PC-3 (cell line): Measurements from ENCODE around the gene REV1. TPM values are rescaled to one million over a fixed set of nuclear protein-coding genes. Genes with fewer than 3 reads are reported as not detected.
A peak's percentile ranks its signal among the peaks of the same experiment; 100 is the strongest.

Experiments
- ATAC-seq: fragments of 200-7000 bp; cut with Tn5 transposase; 2 replicates; pipeline ENCODE4 v1.9.1; 2020; ENCODE audit warnings: mild to moderate bottlenecking, moderate library complexity
- BruUV-seq: library from RNA; stranded (reverse); fragments of 400-500 nt; replicated peaks from 2 replicates; lab custom pipeline; 2021; lab: Mats Ljungman, UMichigan
- CTCF ChIA-PET: fragments of 300-600 bp; sonication (Branson Sonifier 250); formaldehyde crosslinking; loops from one replicate; lab custom pipeline; 2022; ENCODE audit warnings: antibody characterized with exemption; lab: Charles Lee
- POLR2A ChIA-PET: fragments of 300-600 bp; sonication (Branson Sonifier 250); formaldehyde crosslinking; loops from one replicate; lab custom pipeline; 2022; ENCODE audit warnings: antibody characterized with exemption; ENCODE audit not compliant: unreplicated experiment; lab: Charles Lee
- DNase-seq: peaks from one replicate; pipeline ENCODE4 v3.0.0-alpha.2; 2015
- H2AFZ ChIP-seq: fragments of 300-600 bp; sonication (generic); 2 replicates; pipeline ENCODE4 v1.6.0; 2016; ENCODE audit warnings: antibody characterized with exemption, low read length
- H3F3A ChIP-seq: fragments of 300-600 bp; sonication (generic); one replicate; pipeline ENCODE4 v1.6.0; 2017; ENCODE audit warnings: antibody characterized with exemption, low read length, control low read depth, mild to moderate bottlenecking; ENCODE audit not compliant: unreplicated experiment
- H3K27ac ChIP-seq: fragments of 300-600 bp; sonication (generic); 2 replicates; pipeline ENCODE4 v1.5.1; 2016; ENCODE audit warnings: mild to moderate bottlenecking, low read length
- H3K27me3 ChIP-seq: fragments of 300-600 bp; sonication (generic); 2 replicates; pipeline ENCODE4 v1.6.1; 2016; ENCODE audit warnings: low read length, mixed read lengths
- H3K36me3 ChIP-seq: fragments of 300-600 bp; sonication (generic); 2 replicates; pipeline ENCODE4 v1.6.1; 2016; ENCODE audit warnings: low read depth, mixed run types, low read length, mixed read lengths
- H3K4me1 ChIP-seq: fragments of 300-600 bp; sonication (generic); 2 replicates; pipeline ENCODE4 v1.5.1; 2016; ENCODE audit warnings: low read length; ENCODE audit not compliant: insufficient read depth
- H3K4me2 ChIP-seq: fragments of 300-600 bp; sonication (generic); 2 replicates; pipeline ENCODE4 v1.6.0; 2016; ENCODE audit warnings: low read length
- H3K4me3 ChIP-seq: fragments of 300-600 bp; sonication (generic); 2 replicates; pipeline ENCODE4 v1.5.1; 2016; ENCODE audit warnings: mild to moderate bottlenecking, low read length, mixed read lengths
- H3K79me2 ChIP-seq: fragments of 300-600 bp; sonication (generic); 2 replicates; pipeline ENCODE4 v1.6.1; 2017; ENCODE audit warnings: low read length, mixed read lengths
- H3K9ac ChIP-seq: fragments of 300-600 bp; sonication (generic); 2 replicates; pipeline ENCODE4 v1.6.0; 2016; ENCODE audit warnings: mild to moderate bottlenecking, low read length
- H3K9me2 ChIP-seq: fragments of 300-600 bp; sonication (generic); replicated peaks from 2 replicates; pipeline ENCODE4 v1.6.1; 2016; ENCODE audit warnings: mixed run types, low read length, mixed read lengths
- H3K9me3 ChIP-seq: fragments of 300-600 bp; sonication (generic); 2 replicates; pipeline ENCODE4 v1.6.1; 2016; ENCODE audit warnings: low read length, mixed read lengths
- H4K20me1 ChIP-seq: fragments of 300-600 bp; sonication (generic); 2 replicates; pipeline ENCODE4 v1.6.1; 2016; ENCODE audit warnings: low read length, mixed read lengths
- EZH2 ChIP-seq: fragments of 300-600 bp; sonication (generic); IDR thresholded peaks from one replicate; pipeline ENCODE4 v1.6.1; 2017; ENCODE audit warnings: antibody characterized with exemption, mild to moderate bottlenecking, low read length; ENCODE audit not compliant: unreplicated experiment
- EZH2phosphoT487 ChIP-seq: fragments of 300-600 bp; sonication (generic); IDR thresholded peaks from 2 replicates; pipeline ENCODE4 v1.6.1; 2018; ENCODE audit warnings: mild to moderate bottlenecking, antibody characterized with exemption, low read length, borderline replicate concordance
- intact Hi-C: fragments of 100-400 bp; cut with micrococcal nuclease; formaldehyde crosslinking; loops from 2 replicates; pipeline ENCODE4 v1.9.0; 2023
- total RNA-seq: library from RNA; depleted of rRNA; stranded (reverse); fragments of >200 nt; gene quantifications from 2 replicates; pipeline ENCODE4 v1.2.3, GENCODE V29; 2014
- TF ChIP-seq, protein P1 (sequence below): fragments of 300-600 bp; sonication (generic); conservative IDR thresholded peaks from 2 replicates; pipeline ENCODE4 v1.5.1; 2017; ENCODE audit warnings: antibody characterized with exemption, low read depth, mild to moderate bottlenecking, low read length

Gene REV1
- total RNA-seq, 1 experiment from 2014 or later: 17.9 TPM

DNA sequence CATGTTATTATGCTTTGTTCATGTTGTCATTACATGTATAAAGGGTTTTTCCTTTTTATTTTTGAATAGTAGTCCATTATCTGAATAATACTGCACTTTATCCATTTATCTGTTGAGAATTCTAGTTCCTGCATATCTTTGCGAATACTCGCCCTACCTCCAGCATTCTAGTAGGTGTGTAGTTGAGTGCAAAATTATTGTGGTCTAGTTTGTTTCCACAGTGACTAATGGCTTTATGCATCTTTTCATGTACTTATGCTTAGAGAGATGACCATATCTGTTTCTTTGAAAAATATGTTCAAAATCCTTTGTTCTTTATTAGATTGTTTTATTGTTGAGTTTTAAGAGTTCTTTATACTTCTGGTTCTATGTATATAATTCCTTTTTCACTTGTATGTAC, 103.8 kb downstream of the REV1 start:
- no peaks in the 10 kb centered on the region for H3K27me3 ChIP-seq
- no peak overlapping the region for H2AFZ ChIP-seq
- CTCF ChIA-PET: no interaction called here
- no peaks in the 10 kb centered on the region for H3K9me3 ChIP-seq
- H3F3A ChIP-seq: no peaks in the 10 kb centered on the region
- peak; percentile 55 for DNase-seq
- peak; percentile 98 for ATAC-seq
- no peaks in the 10 kb centered on the region for H4K20me1 ChIP-seq
- 0 out of 2 replicates have a peak, but pooled peaks cover 4% of the 10 kb centered on the region for H3K79me2 ChIP-seq
- no peak overlapping the region for H3K4me2 ChIP-seq
- no peak overlapping the region for H3K27ac ChIP-seq
- H3K4me3 ChIP-seq: no peak overlapping the region
- H3K9me2 ChIP-seq: no peaks in the 10 kb centered on the region
- no peak for TF ChIP-seq EZH2
- TF ChIP-seq EZH2phosphoT487: no peak
- TF ChIP-seq, protein P1, sequence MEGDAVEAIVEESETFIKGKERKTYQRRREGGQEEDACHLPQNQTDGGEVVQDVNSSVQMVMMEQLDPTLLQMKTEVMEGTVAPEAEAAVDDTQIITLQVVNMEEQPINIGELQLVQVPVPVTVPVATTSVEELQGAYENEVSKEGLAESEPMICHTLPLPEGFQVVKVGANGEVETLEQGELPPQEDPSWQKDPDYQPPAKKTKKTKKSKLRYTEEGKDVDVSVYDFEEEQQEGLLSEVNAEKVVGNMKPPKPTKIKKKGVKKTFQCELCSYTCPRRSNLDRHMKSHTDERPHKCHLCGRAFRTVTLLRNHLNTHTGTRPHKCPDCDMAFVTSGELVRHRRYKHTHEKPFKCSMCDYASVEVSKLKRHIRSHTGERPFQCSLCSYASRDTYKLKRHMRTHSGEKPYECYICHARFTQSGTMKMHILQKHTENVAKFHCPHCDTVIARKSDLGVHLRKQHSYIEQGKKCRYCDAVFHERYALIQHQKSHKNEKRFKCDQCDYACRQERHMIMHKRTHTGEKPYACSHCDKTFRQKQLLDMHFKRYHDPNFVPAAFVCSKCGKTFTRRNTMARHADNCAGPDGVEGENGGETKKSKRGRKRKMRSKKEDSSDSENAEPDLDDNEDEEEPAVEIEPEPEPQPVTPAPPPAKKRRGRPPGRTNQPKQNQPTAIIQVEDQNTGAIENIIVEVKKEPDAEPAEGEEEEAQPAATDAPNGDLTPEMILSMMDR: no peak
- POLR2A ChIA-PET: no interaction called here
- H3K4me1 ChIP-seq: peaks cover 9% of the 10 kb centered on the region; the same call in 1 of the 2 replicates
- intact Hi-C loops: no loop called here
- H3K36me3 ChIP-seq: peaks cover 46% of the 10 kb centered on the region
- no peak overlapping the region for H3K9ac ChIP-seq
- no TSS peak for BruUV-seq

DNA sequence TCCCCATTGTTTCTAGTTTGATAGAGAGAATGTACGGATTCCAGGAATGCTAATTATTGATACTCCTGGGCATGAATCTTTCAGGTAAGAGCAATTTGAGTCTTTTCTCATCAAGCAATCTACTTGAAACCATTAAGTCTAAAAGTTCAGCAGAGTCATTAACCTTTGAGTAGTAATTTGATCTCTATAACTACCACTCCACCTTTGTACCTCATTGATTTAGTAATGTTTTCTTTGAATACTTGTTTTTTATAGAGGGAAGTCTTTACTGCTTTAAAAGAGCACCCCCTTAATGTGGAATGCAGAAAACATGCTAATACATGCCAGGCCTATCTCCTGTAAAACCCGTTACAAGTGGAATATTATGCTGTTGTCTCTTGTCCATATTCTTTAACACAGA, 107.7 kb downstream of the REV1 start:
- no peaks in the 10 kb centered on the region for H4K20me1 ChIP-seq
- no peak overlapping the region for H3K4me2 ChIP-seq
- TF ChIP-seq EZH2phosphoT487 (no peak), EZH2 (no peak)
- TF ChIP-seq, protein P1: no peak
- no peaks in the 10 kb centered on the region for H3K9me2 ChIP-seq
- no peak overlapping the region for H3K9ac ChIP-seq
- no peaks in the 10 kb centered on the region for H3F3A ChIP-seq
- DNase-seq: no peak
- no peaks in the 10 kb centered on the region for H3K27me3 ChIP-seq
- ATAC-seq: no peak
- no peak overlapping the region for H3K27ac ChIP-seq
- no peak overlapping the region for H2AFZ ChIP-seq
- H3K4me1 ChIP-seq: peaks cover 9% of the 10 kb centered on the region; the same call in 1 of the 2 replicates
- H3K36me3 ChIP-seq: peaks cover 66% of the 10 kb centered on the region
- ChIA-PET CTCF (no interaction called here), POLR2A (no interaction called here)
- H3K79me2 ChIP-seq: 0 out of 2 replicates have a peak, but pooled peaks cover 3% of the 10 kb centered on the region
- no TSS peak for BruUV-seq
- no peaks in the 10 kb centered on the region for H3K9me3 ChIP-seq
- intact Hi-C loops: no loop called here
- no peak overlapping the region for H3K4me3 ChIP-seq

DNA sequence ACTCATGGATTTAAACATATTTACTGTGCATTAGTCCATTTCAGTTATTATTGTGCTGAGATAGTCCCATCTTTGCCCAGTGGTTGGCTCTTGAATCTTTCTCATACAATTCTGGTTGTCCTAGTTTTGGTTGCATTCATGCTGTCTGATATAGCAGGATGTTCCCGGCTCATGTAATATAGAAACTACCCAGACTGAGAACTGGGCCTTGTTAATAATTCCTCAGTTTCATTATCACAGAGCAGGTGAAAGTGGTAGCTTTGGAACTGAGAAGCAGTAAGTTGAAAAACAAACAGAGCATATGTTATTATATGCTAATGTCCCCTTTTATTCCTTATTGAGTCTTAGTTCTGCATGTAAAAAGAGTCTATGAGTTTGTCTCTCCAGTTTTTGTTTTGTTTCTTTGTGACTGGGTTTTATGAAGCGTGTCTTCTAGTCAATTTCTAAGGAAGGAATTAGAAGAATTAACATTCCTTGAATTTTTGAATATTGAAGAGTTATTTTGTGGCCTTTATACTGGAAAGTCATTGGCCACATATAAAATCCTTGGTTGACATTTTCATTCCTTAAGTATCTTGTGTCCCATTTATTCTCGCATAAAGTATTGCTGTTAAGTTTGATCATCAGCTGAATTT, 109.3 kb downstream of the REV1 start:
- Histone ChIP-seq H3F3A (no peaks in the 10 kb centered on the region), H3K27ac (no peak overlapping the region), H3K79me2 (no peaks in the 10 kb centered on the region), H3K36me3 (peaks cover 70% of the 10 kb centered on the region), H3K9me2 (no peaks in the 10 kb centered on the region), H3K9me3 (no peaks in the 10 kb centered on the region), H3K4me2 (no peak overlapping the region), H3K27me3 (no peaks in the 10 kb centered on the region), H2AFZ (no peak overlapping the region), H3K4me3 (no peak overlapping the region), H3K4me1 (peaks cover under 1% of the 10 kb centered on the region; the same call in 1 of the 2 replicates), H3K9ac (no peak overlapping the region), H4K20me1 (no peaks in the 10 kb centered on the region)
- ChIA-PET POLR2A (no interaction called here), CTCF (no interaction called here)
- no peak for TF ChIP-seq EZH2
- TF ChIP-seq EZH2phosphoT487: no peak
- TF ChIP-seq, protein P1: no peak
- no TSS peak for BruUV-seq
- DNase-seq (no peak), ATAC-seq (no peak)
- intact Hi-C loops: no loop called here
